NCI-H1930 (cell line): ENCODE results near the gene CHD9NB.

Experiments used
- DNase-seq, 2 experiments: peaks; one replicate each; lab custom pipeline; 2025; lab: John Stamatoyannopoulos, UW

The CHD9NB gene

GRCh38 chr16:53029971-53030370 lies 22.7 kb downstream of the CHD9NB start:
- no peak for DNase-seq

- no peak for DNase-seq
These were observed 28.7 kb downstream of the CHD9NB start for GRCh38 chr16:53024045-53024444.

- DNase-seq, result no peak
These were observed 30.3 kb downstream of the CHD9NB start for GRCh38 chr16:53022374-53022773.

DNA sequence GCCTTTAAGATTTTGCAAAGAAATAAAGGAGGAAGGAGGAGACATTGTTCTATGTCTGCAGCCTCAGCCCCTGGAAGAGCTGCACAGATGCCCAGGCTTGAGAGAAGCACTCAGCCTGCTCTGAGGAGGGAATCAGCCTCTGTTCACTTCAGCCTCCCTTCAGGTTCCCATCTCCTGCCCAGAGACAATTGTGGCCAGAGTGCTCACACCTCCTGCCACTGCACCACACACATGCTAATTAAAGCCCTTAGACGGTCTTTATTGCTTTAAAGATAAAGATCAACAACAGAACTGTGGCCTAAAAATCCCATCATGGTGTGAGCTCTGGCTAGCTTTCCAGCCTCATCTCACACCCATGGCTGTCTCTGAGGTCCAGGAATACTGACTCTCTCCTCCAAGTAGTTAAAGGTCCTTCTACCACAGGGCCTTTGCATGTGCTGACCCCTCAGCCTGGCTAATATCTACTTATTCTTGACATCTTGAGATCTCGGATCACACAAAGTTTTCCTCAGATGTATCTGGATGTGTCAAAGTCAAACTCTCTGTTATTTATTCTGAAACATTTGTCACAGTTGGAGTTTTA lies 33.8 kb downstream of the CHD9NB start:
- DNase-seq, result no peak

GRCh38 chr16:53014287-53014686 lies 38.4 kb downstream of the CHD9NB start:
- DNase-seq, result no peak

GRCh38 chr16:53007095-53007494 lies 45.6 kb downstream of the CHD9NB start:
- DNase-seq, result no peak

DNA sequence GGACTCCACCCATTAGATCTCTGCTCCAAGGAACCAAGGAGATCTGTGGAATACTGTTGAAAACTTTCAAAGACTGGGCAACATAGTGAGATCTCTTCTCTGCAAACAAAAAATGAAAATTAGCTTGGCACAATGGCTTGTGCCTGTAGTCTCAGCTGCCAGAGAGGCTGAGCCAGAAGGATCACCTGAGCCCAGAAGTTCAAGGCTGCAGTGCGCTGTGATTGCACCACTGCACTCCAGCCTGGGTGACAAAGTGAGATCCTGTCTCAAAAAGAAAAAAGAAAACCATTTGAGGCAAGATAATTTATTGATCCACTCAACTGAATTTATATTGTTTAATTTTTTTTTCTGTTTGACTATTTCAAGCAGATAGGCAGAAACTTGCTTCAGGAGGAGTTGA lies 54.8 kb downstream of the CHD9NB start:
- no peak for DNase-seq

GRCh38 chr16:52994942-52995341 lies 57.8 kb downstream of the CHD9NB start:
- DNase-seq, result no peak

- no peak for DNase-seq
These were observed 59.5 kb downstream of the CHD9NB start for GRCh38 chr16:52993179-52993578.

DNA sequence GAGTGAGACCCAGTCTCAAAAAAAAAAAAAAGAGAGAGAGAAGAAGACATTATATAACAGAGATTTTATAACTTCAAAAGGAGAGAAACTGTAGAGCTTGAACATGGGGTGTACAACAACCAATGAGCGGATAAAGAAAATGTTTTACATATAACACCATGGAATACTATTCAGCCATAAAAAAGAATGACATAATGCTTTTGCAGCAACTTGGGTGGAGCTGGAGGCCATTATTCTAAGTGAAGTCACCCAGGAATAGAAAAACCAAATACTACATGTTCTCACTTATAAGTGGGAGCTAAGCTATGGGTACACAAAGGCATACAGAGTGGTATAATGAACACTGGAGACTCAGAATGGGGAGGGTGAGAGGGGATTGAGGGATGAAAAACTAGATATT lies 61.1 kb downstream of the CHD9NB start:
- no peak for DNase-seq
